GM21367 (cell line): Measurements from ENCODE around the gene NEMP1.
"Not testable (repeated sequence)": the region's sequence is repeated elsewhere in the genome, so short reads cannot be mapped to it uniquely, and the experiment has no call there.

Experiments
- ATAC-seq: cut with Tn5 transposase; IDR thresholded peaks from one replicate; pipeline ENCODE4 v1.9.1; 2021; ENCODE audit not compliant: unreplicated experiment

NEMP1 gene

DNA sequence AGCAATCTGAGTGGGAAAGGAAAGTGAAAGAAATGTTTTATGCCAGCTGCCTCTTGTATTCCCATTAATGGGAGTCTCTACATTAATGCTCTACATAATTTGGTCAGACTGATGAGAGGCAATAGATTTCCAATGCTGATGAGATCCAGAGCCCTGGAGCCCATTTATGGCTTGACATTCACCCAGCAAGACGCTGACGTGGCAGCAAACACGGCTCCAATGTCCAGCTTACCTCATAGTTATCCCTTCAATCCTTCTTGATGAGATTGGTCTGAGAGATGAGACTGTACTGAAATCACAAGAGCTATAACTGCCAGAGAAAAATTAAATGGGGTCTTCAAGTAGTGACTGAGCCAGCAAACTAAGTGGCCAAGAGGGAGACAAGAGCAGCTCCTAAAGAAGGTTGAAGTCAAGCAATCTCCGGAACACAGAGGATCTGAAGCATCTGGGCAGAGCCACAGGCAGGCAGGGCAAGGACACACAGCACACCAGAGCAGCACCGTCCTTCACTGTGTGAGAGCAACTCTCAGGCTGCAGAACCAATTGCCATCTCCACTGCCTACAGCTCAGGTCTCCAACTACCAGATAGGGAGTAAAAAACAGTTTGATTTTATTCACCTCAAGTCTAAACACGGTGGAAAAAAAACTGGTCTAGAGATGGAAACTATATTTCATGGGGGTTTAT lies 21.4 kb downstream of the NEMP1 start:
- no peak for ATAC-seq

DNA sequence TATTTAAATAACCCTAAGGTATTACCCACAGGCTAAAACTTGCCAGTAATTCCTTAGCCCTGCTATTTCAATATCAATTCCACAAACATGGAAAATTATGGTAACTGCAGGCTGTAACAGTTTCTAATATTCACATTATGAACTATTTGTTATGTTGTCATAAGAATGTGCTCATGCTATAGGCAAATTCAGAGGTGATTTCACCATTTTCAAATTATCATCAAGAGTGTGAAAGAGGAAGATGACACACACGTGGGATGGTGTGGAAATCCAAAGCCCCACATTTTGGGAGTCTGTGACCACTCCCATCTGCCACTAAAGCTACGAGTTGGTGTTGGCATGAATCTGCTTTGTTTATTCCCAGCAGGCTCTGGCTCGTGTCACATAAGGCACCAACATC lies 22.8 kb downstream of the NEMP1 start:
- no peak for ATAC-seq

DNA sequence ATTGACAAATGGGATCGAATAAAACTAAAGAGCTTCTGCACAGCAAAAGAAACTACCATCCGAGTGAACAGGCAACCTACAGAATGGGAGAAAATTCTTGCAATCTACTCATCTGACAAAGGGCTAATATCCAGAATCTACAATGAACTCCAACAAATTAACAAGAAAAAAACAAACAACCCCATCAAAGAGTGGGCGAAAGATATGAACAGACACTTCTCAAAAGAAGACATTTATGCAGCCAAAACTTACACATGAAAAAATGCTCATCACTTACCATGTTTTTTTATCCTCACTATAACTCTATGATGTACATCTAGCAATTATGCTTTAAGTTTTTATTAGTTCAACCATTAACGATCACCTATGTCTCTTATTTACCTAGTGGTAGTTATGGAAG lies 24.7 kb downstream of the NEMP1 start:
- not testable (repeated sequence) for ATAC-seq

DNA sequence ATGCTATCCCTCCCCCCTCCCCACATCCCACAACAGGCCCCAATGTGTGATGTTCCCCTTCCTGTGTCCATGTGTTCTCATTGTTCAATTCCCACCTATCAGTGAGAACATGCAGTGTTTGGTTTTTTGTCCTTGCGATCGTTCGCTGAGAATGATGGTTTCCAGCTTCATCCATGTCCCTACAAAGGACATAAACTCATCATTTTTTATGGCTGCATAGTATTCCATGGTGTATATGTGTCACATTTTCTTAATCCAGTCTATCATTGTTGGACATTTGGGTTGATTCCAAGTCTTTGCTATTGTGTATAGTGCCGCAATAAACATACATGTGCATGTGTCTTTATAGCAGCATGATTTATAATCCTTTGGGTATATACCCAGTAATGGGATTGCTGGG lies 25.4 kb downstream of the NEMP1 start:
- not testable (repeated sequence) for ATAC-seq

DNA sequence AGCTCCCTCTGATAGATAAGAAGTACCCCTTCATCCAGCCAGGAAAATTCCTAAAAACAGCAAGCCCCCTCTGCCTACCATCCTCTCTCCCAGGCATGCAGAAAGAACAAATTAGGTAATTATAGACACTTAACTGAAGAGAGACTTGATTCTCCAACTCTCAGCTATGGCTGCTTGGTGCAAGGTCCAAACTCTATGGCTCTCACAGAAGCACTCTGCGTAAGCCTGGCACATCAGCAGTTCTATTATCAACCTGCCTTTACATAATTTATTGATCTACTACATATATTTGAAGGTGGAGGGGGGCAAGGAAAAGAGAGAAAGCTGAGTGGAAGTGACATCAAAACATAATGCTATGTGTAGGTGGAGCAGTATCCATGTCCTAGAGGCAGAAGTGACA lies 27.6 kb downstream of the NEMP1 start:
- ATAC-seq: no peak

DNA sequence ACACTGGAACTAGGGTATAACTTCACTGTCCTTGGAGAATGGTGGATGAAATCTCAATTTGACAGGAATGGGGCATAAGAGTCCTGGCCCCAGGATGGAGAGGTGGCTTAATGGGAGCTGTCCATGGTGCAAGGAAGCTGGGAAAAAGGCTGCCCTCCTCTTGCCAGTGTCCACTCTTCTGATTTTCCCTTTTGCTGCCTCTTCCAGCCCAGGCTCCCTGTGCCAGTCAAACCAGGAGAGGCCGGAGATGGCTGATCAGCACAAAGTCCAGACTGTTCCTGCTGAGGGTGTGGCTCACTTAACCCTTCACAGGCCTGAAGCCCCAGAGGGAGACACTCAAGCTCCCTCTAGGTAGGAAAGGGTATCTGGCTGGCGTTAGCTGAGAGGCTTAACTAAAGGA lies 28.7 kb downstream of the NEMP1 start, which contains the start of gene MYO1A:
TSS of gene MYO1A (minus strand) at position 240 of the 400 bp plus-strand sequence. CDS start 1,806 bp downstream, outside the sequence.
- no peak for ATAC-seq

DNA sequence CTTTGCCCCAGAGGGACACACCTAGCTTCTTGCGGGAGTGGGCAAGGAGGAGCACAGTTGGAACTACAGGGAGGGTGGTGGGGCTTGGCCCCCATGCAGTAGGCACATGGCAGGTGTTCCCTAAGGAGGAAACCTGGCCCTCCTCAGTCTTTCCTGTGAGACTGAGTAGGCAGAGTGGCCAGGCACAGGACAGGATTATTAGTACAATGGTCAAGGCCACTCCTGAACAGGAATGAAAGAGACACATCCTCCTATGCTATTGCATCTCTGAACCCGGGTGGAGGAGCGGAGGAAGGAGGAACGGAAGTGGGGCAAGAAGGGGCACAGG lies 29.5 kb downstream of the NEMP1 start:
- ATAC-seq: no peak

DNA sequence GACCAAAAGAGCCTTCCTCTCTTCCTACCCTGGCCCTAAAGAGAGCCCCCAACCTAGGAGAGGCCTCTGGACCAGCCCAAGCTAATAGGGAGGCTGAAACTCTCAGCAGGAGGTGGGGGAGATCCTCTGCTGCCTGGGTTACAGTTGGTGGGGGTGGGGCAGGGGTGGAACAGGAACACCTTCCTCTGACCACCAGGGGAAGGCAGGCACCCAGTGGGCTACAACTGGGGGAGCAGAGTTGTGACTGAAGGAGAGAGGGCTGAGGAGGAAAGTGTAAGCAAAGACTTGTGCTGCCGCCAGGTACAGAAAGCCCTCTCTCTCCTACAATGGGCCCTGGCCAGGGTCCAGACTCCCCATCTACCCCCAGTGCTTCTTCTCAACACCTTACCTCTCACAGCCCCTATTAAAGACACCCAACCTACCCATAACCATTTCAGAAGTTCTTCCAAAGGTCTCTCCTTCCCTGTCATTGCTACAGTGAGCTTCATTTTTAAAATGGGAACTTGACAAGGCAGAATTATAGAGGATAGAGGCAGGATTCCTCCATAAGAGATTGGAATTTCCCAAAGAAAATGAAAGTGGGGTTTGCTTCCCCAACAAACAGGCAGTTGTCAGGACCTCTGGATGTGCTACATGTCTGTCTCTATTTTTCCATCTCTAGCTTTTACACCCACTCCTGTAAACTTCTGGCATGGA lies 30.0 kb downstream of the NEMP1 start:
- no peak for ATAC-seq

DNA sequence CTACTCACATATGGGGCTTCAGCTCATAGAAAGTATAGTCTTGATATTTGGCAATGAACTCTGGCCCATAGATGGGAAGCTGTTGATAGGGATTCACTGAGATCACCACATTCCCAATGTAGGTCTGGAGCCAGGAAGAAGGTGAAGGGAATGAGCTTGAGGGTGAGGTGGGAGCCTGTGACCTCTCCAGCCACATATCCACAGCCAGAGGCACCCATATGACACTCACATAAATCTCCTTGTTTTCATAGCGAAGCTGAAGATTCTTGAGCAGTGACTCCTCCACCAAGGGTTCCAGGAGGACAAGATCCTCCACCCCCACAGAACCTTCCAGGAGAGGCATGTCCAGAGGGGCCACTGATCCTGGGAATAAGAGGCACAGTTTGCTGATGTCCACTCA lies 30.6 kb downstream of the NEMP1 start:
- no peak for ATAC-seq

DNA sequence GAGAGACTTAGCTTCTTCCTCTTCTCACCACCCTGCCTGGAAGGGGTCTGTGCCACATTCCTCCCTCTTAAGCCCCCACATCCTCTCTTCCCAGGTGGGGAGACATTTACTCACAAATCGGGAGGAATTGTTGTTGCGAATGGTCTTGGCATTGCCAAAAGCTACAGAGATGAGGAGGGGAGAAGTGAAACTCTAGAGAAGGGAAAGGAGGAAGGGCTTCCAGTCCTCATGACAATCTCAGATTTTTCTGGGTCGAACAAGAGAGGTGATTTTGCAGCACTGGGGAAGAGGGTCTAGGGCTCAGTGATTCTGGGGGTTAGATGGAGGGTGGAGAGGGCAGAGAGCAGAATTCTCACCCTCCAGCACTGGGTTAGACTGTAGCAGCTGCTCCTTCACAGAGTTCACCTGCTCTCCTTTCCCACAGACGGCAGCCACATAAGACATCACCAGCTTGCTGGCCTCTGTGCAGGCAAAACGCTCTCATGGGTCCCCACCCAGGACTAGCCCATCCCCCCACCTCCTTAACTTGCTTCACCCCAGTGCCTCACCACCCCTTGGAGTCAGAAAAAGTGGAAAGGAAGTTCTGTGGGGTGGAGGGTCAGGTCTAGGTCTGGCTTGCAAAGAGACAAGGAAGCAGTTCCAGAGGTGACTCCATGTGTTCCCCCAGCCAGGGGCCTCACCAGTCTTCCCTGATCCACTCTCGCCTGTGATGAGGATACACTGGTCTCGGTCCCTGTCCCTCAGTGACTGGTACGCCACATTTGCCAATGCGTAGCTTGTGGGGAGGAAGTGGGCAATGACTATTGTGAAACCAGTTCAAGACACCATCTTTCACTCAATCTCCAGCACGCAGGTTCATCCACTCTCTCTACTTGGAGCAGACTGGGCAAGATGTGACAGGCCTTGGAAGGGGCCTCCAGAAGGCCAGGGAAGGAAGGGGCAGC lies 31.4 kb downstream of the NEMP1 start:
- no peak for ATAC-seq

DNA sequence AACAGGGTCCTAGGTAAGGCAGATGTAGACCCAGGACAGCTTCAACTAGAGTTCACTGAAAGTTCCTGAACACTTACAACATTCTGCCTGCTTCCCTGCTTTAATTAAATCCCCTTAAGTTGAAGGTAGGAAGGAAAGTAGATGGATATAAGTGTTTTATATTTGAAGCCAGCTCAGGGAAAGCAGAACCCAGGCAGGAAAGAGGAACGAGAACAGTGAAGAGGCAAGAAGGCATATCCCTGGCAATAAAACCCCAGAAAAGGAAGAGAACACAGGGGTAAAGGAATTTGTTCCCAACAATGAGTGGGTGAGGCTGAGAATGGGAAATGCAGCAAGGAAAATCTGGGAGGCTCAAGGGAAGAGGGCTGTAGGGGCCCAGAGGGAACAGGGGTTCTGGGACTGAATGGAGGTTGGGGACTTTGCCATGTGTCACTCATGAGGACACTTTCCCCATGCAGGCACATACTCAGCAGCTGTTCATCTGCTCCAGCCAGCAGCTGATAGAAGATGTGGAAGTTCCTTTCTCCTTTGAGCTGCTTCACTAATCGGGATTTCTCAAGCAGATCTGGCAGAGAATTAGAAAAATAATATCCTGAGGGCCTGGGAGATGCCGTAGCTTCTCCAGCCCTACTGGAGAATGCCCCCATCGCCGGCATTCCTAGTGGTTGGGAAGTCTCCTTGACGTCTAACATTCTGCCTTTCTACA lies 32.4 kb downstream of the NEMP1 start:
- ATAC-seq: no peak

DNA sequence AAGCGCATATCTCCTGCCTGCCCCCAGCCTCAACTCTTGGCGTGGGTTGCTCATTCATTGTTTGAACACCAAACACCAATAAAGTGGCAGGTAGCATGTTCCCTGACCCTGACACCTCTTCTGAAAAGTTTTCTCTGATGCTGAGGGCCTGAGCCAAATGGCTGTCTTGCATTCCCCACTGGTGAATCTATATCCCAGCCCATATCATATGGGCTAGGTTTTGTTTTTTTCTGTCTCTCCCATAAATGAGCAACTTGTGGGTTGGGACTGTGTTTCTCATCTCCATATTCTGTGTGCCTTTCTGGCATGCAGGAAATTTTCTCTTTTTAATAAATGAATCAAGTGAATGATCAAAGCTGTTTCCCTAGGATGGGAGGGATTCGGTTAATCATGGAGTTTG lies 33.7 kb downstream of the NEMP1 start:
- ATAC-seq: no peak

DNA sequence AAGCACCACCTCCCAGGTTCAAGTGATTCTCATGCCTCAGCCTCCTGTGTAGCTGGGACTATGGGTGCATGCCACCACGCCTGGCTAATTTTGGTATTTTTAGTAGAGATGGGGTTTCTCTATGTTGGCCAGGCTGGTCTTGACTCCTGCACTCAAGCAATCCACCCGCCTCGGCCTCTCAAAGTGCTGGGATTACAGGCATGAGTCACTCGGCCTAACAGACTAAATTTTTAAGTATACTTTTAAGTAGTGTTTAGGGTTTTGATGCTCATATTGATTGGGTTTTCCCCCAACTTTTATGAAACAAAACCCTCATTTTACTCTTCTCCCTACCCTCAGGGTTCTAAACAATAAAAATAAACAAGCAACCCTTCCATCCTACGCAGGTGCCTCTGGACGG lies 34.1 kb downstream of the NEMP1 start:
- ATAC-seq: no peak

DNA sequence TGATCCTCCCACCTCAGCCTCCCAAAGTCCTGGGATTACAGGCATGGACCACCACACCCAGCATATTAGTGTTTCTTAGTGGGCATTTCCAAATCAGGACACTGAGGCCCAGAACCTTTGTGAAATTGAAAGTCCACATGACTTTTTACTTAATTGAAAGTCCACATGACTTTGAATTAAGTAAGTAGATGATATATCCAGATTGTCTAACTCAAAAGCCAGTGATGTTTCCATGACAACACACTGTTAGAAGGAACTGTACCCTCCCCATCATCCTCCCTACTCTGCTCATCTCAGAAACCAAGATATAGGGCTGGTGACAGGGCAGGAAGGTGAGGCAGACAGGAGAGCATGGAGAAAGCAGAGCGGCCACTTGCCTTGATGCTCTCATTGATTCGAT lies 35.9 kb downstream of the NEMP1 start:
- ATAC-seq: no peak

DNA sequence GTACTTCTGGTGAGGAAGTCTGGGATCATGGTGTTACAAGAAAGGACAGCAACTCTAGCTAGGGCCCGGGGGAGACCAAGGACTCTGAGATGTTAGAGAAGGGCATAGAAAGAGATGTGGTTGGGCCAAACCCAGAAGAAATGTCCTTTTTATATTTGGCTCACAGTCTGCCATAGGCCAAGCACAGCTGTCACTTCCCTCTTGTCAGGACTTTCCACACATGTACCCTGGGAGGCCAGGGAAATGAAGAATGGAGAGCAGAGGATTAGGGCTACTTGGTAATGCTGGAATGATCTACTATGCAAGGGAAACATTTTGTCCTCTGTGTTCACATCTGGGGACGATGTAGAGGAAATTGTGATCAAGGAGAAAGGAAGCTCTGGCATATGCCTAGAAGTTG lies 37.8 kb downstream of the NEMP1 start:
- ATAC-seq: no peak

DNA sequence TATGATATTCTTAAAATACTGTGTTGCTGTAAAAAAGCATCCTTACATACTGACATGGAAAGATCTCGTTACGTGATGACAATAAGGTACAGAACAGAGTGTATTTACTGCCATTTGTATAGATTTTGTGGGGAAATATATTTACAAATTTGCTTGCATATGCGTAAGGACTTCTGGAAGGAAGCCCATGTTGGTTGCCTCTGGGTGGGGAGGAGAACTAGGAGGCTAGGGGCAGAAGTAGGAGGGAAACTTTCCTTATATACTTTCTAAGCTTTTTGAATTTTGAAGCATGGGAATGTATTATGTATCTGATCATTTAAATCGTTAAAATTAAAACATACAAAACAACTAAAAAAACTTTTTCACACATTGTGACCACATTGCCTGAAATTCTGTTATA lies 38.4 kb downstream of the NEMP1 start:
- ATAC-seq: no peak

DNA sequence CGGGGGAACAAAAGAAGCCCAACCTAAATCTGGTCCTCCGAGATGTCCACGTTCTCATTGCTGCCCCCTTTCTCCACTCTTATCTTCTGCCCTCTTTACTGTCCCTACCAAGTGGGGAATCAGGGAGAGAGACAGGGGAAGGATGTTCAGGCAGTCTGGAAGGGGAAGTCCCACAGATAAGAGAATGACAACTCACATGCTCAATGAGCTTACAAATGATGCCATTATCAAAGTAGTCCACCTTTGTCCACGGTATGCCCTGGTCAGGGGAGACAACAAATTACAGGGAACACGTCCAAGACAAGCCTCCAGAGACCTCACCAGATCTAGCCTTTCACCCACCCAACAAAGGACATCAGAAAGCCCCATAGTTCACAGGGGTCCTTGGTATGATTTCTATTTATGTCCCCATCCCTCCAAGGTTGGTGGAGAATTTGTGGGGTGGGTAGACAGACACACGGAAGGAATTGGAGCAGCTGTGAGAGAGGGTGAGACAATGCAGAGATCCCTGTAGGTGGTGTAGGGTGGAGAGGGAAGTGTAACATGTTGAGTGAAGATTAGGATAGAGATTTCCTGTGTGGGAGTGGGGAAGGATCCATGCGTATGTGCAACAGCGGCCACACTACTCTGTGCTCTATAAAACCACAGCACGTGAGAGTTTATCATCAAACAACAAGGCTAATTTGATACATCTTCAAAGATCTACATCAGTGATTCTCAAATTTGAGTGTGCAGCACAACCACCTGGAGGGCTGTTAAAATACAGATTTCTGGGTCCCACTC lies 39.4 kb downstream of the NEMP1 start:
- no peak for ATAC-seq

DNA sequence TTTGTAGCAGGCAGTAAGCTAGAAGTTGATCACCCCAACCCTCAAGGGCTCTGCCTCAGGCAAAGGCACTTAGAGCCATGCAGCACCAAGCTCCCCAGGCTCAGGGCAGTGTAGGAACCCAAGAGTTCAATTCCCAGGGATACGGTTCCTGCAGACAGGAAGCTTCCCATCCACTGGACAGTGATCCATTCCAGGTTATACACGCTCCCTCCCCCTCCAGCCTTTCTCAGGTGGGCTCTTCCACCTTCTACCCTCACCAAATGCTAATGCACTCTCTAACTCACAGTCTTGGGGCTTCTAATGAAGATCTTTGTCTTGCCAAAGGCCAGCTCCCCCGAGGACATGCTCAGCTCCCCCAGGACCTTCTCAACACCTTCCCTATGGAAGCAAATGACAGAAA lies 41.3 kb downstream of the NEMP1 start:
- no peak for ATAC-seq

DNA sequence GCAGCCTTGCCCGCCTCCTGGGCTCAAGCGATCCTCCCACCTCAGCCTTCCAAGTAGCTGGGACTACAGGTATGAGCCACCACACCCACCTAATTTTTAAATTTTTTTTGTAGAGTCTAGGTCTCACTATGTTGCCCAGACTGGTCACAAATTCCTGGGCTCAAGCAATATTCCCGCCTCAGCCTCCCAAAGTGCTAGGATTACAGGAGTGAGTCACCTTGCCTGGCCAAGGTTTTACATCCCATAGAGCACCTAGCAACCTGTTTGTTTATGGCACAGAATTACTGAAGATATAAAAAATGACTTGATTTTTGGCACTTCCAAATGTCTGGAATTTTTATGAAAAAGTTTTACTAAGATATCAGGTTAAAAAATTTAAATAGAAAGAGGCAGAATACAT lies 45.2 kb downstream of the NEMP1 start:
- ATAC-seq: no peak

DNA sequence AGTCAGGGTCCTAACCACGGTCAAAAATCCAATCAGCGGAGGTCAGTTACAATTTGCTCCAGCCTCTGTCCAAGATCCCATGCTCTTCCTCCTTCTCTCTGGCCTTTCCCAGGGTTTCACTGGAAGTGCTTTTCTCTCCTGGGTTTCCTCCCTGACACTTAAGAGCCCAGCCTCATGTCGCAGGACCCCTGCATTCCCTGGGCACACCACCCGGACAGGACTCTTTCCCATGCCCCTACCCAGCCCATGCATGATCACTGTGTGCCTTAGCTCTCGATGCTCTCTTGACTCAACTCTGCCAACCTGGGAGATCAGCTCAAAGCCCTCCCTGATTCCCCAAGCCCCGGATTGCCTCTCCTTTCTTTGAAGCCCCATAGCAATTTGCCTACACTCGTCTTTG lies 46.8 kb downstream of the NEMP1 start:
- no peak for ATAC-seq
